NCI-H2171 (cell line): ENCODE data around the gene CCSER2.
"Not testable (repeated sequence)": the region's sequence is repeated elsewhere in the genome, so short reads cannot be mapped to it uniquely, and the experiment has no call there.

Source experiments
- DNase-seq: peaks from one replicate; lab custom pipeline; 2025; lab: John Stamatoyannopoulos, UW

CCSER2 gene

DNA sequence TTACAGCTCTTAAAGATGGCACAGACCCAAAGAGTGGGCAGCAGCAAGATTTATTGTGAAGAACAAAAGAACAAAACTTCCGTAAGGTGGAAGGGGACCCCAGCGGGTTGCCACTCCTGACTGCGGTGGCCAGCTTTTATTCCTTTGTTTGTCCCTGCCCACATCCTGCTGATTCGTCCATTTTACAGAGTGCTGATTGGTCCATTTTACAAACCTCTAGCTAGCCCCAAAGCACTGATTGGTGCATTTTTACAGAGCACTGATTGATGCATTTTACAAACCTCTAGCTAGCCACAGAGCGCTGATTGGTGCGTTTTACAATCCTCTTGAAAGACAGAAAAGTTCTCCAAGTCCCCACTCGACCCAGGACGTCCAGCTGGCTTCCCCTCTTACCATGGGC is 16.8 kb upstream of the CCSER2 start:
- DNase-seq: no peak

DNA sequence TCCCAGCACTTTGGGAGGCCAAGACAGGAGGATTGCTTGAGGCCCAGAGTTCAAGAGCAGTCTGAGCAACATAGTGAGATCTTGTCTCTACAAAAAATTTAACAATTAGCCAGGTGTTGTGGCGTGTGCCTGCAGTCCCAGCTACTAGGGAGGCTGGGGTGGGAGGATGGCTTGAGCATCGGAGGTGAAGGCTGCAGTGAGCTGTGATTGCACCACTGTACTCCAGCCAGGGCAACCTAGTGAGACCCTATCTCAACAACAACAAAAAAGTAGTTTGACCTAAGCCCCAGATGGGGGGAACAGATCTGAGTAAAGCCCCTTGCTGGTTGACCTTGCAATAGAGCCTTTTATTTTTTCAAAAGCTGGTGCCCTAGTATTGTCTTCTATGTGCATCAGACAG is 15.6 kb upstream of the CCSER2 start:
- DNase-seq: no peak

DNA sequence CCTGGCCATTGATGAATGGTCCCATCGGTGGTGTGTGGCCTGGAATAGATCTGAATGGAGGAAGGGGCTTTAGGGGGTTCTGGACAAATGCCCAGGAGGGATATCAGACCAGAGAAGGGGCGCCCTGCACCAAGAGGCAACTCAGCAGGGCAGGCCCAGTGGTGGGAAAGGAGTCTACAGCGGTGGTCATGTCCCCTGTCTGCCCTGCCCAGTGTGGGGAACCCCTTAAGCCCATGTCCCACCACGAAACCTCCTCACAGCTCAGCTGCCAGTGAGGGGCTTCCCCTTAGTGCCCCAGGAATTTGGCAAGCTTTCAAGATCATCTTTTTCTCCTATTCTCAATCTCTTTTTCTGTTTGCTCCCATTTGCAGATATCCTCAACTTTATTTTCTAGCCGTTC is 14.1 kb upstream of the CCSER2 start:
- DNase-seq: no peak

DNA sequence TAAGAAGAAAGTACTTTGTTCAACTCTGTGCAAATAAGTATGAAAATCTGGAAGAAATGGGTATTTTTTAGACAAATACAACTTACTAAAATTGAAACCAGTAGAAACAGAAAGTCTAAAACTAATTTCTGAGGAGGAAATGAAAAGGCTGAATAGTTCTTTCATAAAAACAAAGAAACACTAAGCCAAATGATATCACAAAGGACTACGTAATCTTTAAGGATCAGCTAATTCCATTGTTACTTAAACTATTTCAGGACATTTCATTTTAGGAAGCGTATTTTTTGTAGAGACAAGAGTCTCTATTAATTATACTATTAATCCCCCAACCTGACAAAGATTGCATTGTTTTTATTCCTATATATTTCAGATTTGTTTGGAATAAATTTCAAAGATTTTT is 11.2 kb upstream of the CCSER2 start:
- no peak for DNase-seq

DNA sequence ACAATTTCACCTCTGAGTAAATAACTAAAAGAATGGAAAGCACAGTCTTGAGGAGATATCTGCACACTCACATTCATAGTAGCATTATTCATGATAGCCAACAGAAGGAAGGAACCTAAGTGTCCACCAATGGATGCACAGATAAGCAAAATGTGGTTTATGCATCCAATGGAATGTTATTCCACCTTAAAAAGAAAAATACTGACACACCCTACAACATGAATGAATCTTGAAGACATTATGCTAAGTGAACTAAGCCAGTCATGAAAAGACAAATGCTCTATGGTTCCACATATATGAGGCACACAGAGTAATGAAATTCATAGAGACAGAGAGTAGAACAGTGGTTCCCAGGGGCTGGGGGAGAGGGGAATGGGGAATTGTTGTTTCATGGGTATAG is 6.5 kb upstream of the CCSER2 start:
- no peak for DNase-seq

DNA sequence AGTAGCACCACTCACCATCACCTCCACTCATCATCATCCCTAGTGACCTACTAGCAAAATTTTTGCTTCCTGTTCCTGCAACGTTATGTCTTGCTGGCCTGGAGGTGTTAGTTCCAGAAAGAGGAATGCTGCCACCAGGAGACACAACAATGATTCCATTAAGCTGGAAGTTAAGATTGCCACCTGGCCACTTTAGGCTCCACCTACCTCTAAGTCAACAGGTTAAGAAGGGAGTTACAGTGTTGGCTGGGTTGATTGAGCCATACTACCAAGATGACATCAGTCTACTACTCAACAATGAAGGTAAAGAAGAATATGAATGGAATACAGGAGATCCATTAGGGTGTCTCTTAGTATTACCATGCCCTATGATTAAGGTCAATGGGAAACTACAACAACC is 4.8 kb upstream of the CCSER2 start:
- DNase-seq: not testable (repeated sequence)

DNA sequence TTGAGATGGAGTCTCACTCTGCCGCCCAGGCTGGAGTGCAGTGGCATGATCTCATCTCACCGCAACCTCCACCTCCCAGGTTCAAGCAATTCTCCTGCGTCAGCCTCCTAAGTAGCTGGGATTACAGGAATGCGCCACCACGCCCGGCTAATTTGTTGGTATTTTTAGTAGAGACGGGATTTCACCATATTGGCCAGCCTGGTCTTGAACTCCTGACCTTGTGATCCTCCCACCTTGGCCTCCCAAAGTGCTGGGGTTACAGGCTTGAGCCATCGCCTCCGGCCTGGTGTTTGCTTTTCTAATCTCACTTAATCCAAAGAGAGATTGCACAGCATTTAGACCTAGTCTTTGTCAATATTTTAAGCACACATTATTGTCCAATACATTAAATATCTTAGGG is 1.4 kb upstream of the CCSER2 start:
- DNase-seq: not testable (repeated sequence)

DNA sequence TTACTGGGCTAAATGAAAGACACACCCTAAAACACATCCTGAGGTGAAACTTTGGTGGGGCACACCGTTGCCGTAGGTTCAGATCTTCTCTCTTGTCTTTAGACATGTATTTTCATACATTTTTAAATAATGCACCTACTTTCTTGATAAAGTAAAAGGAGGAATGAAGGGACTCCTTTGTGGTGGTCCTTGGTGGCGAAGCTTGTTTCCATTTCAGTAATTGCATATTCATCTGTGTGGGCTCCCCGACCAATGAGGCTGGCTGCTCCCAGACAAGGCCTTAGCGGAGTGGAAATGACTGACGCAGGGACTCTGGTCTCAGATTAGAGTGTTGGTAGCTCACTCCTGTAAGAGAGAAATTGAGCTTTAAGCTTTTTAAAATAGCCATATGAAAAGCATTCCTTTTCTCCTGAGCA is 815 bp downstream of the CCSER2 start:
- DNase-seq: no peak

DNA sequence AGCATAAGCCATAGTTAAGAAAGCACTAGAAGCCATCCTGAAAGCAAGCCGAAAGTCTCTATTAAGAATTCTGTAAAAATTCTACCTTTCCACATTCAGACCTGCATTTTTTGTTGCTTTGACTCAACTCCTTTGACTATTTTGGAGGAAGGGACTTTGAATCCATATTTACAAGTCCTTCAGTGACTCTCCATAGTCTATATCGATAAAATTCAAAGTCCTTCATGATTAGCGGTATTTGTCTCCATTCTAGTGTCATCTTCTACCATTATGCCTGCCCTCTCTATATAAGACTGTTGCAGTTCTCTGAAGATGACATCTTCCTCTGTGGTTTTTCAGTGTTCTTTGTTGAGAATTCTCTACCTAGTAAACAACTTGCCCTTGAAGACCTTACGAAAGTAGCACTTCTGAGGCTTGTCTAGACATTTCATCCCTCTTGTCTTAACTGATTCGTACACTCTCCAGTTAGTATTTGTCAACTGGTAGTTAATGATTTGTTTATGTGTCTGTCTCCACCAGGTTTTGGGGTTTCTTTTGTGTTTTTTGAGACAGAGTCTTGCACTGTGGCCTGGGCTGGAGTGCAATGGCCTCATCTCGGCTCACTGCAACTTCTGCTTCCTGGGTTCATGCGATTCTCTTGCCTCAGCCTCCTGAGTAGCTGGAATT is 1.7 kb downstream of the CCSER2 start:
- no peak for DNase-seq

DNA sequence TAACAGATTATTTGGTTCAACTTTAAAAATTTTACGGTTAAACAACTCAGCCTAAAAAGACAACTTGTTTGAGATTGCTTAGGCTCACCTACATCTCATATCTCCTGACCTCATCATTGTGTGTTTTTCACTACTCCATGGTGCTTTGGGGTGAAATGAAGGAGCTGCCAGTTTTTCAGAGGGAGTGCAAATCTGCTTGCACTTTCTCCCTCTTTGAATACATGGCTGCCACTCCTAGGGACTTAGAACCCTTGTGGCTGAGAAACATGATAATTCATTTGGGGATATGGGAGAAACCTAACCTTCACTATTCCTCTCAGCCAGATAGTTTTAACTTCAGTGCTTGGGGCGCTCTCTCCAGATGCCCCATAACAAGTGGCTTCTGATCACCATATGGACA is 2.7 kb downstream of the CCSER2 start:
- DNase-seq: peak; percentile 52

DNA sequence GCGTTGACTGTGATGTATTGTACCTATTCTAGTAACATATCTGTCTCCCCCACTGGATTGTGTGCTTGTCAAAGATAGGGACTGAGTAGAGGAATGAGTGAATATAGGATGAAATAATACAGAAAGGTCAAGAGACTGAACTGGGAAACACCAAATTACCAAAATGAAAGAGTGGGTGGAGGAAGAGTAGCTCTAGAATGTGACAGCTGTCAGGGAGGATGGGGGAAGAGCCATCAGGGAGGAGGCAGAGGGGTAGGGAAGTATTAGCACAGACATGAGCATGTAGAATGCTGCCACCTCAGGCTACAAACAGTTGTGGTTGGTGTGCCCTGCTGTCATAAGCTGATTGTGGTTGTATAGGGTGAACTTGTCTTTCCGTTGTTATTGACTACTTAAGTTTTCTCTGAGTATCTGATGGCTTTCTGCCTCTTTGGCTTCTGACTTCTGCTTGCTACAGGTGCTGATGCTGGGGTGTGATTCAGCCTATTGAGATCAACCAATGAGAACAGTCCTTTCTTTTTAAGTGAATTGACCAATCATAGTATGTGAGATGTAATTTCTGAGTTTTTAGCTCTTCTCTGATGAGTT is 5.6 kb downstream of the CCSER2 start:
- DNase-seq: no peak

DNA sequence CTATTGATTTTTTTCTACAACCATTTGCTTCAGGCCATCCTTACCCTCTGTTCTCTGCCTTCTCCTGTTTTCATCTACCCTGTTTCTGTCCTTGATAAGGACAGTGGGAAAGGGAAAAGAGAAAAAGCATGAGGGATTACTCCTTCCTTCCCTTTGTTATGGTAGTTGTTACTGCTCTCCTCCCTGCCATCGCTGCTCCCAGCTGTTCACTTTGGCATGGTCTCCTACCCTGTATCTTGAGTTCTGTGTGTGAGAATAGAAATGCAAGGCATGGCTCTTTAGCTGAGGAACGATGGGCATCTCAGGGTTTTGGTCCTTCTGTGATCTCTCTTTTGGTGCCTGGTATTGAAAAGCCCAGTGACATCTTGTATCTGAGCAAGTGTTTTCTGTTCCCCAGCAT is 6.4 kb downstream of the CCSER2 start:
- no peak for DNase-seq

DNA sequence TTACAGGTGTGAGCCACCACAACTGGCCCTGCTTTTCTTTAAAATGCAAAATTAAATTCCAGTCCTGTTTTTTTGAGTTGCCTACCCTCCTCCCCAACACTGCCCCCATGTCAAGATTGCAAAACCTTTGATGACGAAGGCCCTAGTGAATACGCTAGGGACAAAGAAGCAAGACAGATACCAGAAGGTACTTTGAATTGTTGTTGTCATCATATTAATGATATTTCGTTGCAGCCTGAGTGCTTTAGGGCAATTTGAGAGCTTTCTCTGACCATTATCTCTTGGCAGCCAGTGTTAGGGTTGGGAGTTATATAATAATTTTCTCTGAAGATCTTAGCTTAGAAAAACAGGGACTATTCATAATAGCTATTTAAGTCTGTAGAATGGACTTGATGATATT is 7.1 kb downstream of the CCSER2 start:
- DNase-seq: no peak

DNA sequence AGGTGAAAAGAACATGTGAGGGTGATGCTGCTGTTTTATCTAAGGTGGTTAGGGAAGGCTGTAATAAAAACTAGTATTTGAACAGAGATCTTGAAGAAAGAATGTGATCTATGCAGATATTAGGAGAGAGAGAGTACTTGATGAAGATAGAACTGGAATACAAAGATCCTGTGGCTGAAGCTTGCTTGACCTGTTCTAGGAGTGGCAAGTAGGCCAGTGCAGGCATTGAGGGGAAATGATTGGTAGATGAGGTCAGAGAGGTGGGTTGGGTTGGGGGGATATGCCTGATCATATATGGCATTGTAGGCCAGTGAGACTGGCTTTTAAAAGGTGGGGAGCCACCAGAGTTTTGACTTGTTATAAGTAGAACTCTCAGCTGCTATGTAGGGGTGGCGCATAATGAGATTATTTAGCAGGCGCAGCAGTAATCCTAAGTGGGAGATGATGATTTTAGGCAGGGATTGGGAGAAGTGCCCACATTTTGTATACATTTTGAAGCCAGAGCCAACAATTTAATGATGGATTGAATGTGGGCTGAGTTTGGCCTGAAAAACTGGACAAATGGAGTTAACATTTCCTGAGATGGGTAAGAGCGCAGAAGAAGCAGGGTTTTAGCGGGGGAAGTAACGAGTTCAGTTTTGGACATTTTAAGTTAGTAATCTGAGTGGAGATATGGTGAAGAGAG is 8.2 kb downstream of the CCSER2 start:
- DNase-seq: no peak

DNA sequence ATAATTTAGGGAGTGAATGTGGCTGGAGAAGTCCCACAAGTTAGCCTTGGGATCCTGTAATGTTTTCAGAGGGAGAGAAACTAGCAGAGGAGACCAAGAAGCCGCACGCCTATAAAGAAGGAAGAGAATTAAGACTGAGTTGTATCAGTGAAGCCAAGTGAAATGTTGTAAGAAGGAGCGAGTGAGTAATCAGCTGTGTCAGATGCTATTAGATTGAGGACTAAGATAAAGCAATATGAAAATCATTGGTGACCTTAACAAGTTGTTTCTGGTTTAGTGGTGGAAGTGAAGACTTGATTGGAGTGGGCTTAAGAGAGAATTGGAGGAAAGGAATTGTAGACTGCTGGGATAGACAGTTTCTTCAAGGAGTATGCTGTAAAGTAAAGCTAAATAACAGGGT is 8.8 kb downstream of the CCSER2 start:
- DNase-seq: no peak

DNA sequence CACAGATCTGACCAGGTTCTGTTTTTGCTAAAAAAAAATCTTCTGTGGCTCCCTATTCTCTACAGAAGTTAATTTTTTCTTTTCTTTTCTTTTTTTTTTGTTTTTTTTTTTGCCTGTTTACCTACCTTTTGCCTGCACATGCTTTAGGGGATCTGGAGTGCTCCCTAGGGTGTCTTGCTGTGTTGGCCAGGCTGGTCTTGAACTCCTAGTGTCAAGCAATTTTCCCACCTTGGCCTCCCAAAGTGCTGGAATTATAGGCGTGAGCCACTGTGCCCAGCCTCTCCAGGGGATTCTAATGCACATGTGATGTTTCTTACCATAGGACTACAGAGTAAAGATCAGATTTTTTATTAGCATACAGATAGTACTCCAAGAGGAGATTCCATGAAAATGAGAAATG is 10.6 kb downstream of the CCSER2 start:
- DNase-seq: no peak

DNA sequence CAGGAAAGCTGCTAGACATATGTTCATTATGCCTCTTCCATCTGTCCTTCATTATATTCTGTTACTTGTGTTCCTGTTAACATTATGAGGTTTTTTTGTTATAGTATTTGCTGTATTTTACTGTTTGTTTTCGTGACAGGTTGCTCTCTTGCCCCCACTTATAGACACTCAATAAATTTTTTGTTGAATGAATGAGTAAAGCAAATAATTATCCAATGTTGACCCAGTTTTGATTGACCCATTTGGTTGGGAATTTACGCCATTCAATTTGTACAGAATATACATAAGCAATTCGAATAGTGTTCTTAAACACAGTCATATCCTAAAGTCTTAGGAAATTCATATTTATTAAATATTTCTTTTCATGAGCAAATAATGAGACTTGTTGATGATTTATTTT is 11.8 kb downstream of the CCSER2 start:
- no peak for DNase-seq

DNA sequence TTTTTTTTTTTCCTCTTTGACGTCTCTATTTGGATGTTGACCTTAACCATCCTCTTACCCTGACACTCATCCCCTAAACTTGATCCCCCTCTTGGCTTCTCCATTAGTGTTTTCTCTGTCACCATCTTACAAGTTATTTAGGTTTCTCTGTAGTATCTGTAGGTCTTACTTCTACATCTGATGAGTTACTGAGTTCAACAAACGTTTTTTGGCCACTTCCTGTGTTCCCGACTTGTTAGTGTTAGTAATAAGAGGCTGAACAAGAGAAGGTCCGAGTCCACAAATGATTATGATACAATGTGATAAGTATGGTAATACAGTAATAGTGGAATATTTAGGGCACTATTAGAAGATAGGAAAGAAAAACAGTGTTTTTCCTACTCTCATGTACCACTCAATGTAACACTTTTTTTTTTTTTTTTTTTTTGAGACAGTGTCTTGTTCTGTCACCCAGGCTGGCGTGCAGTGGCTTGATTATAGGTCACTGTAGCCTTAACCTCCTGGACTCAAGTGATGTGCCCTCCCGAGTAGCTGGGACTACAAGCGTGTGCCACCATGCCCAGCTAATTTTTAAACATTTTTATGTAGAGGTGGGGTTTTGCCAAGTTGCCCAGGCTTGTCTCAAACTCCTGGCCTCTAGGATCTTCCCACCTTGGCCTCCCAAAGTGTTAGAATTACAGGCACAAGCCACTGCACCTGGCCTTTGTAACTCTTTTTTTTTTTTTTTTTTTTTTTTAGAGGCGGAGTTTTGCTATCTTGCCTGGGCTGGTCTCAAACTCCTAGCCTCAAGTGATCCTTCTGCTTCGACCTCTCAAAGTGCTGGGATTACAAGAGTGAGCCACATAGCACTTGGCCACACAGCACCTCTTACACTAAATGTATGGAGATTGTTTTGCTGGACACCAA is 12.5 kb downstream of the CCSER2 start:
- no peak for DNase-seq

DNA sequence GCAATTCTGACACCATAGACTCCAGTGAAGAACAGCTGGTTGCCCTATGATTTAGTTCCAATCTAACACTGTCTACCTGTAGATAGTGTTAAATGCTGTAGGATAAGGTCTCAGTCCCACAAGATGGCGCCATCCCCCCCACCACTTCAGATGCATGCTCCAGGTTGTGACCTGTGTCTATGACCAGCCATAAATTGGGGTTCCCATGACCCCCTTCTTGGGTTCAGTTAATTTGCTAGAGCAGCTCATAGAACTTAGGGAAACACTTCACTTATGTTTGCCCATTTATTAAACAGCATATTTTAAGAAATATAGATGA is 13.1 kb downstream of the CCSER2 start:
- no peak for DNase-seq

DNA sequence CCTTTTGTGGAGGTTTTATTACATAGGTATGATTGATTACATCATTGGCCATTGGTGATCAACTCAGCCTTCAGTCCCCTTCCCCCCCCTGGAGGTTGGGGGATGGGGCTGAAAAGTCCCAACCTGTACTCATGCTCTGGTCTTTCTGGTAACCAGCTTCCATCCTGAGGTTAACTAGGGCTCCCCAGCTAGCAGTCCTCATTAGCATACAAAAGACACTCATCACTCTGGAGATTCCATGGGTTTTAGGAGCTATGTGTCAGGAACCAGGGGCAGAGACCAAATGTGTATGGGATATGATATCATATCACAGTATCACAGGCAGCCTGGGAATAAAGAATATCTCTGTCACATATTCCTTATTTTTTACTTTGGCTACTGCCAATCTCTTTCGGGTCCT is 13.6 kb downstream of the CCSER2 start:
- DNase-seq: no peak

DNA sequence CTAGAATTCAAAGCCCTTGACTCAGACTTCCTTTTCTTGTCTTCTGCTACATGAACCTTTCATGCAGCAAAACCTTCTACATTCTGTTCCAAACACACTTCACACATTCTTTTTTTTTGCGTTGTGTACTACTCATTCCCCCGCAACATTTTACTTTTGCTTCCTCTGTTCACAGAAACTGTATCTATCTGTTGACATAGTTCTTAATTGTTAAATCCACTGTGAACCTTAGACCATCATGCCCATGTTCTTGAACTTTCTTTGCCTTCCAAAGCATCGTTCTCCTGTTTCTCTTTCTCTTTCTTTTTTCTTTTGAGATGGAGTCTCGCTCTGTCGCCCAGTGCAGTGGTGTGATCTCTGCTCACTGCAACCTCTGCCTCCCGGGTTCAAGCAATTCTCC is 14.2 kb downstream of the CCSER2 start:
- no peak for DNase-seq

DNA sequence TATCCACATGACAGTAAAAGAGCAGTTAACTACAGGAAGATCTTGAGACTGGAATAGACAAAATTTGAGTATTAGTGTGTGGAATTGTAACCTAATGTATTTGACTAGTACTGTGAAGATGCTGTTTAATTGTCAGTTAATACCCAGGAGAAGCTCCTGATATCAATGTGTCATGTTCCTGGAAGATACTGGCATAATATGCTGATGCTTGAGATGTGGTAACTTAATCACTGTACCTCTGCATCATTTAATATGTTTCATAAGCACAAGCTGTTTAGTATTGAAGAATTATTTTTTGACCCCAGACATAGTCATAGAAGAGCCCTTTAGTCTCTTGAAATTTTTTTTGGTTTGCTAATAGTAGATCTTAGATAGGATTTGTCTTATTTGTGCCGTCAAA is 15.4 kb downstream of the CCSER2 start:
- no peak for DNase-seq

DNA sequence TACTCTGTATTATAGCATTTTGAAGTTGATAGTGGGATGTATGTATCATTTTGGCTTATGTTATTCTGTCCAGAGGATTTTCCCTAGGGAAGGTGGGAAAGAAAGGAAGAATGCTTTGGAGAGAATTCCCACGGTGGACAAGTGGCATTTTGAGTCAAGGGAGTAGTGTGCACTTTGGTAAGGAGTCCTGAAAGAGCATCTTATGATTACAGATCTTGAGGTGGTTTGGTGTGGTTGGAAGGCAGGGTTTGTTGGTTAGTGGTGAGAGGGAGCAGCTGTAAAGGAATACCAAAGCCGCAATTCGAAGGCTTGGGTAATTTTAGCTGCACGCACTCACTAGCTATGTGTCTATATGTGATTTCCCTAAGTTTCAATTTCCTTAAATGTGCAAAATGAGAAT is 16.1 kb downstream of the CCSER2 start:
- no peak for DNase-seq
